ENCODE data around the gene ANKRD44.
"Not testable (repeated sequence)": the region's sequence is repeated elsewhere in the genome, so short reads cannot be mapped to it uniquely, and the experiment has no call there.

ANKRD44 gene

DNA sequence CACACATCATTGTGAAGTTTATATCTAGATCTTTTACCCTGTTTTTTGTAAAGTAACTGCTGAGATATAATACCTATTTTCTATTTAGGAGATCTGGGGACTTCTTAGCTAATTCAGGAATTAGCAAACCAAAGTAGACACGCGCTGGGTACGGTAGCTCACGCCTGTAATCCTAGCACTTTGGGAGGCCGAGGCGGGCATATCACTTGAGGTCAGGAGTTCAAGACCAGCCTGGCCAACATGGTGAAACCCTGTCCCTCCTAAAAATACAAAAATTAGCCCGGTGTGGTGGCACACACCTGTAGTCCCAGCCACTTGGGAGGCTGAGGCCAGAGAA, 23.0 kb downstream of the ANKRD44 start:
- not testable (repeated sequence) for DNase-seq (ENCODE audit: low read depth in 2 of 2)

DNA sequence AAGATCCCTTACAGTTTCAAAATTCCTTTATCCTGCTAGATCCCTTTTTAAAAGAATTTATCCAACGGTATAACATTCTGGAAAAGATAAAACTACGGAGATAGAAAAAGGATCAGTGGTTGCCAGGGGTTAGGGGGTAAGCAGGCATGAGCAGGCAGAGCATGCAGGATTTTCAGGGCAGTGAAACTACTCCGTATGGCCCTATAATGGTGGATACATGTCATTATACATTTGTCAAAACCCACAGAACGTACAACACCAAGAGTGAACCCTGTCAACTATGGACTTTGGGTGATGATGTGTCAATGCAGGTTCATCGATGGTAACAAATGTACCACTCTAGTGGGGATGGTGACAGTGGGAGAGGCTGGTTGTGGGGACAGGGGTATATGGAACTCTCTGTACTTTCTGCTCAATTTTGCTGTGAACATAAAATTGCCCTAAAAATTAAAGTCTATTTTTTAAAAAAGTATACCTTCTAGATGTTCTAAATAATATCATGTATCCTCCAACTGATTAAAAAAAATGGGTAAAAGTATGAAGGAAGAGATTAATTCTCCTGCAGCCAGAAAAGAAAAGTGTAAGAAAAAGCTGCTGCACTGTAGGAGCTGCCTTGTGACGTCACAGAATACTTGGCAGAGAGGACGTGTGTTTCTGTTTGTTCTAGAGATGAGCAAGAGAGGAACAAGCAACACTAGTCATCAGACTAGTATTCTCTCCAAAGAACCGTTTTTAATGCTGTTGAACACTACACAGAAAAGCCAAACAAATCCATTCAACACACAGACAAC, 23.6 kb downstream of the ANKRD44 start:
- no peak for DNase-seq (ENCODE audit: low read depth in 2 of 2)

DNA sequence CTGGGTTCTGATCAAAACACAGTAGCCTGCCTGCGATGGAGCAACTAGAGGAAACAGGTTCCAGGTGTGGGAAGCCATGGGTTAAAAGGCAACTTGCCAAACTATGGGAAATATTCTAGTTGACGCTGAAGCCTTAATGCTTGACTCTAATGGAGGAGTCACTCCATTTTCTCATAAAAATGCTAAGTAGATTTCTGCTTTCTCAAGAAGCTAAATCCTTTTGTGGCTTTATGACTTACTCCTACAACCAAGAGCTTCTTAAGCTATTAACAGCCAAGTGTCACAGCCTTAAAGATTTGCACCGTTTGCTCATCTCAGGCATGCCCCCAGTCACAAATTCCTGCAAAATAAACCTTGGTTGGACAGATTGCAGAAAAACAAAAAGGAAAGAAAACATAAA, 25.2 kb downstream of the ANKRD44 start:
- DNase-seq (ENCODE audit: low read depth in 2 of 2): no peak

DNA sequence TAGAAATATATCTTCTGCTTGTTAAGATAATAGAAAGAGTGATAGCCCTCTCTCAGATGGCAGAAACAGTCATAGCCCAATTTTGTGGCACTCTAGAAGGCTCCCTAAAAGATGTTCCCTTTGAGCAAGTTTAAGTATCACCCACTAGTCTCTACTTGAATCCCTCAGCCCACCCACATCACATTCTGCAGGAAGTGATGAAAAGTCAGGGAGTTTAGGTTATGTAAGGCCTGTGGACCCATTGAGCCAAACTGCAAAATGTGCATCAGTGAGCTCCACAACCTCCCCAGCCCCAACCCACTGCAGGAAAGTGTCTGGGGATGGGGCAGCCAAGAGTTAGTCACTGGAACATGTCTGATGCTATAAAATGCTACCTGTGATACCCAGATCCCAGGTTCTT, 25.6 kb downstream of the ANKRD44 start:
- DNase-seq (ENCODE audit: low read depth in 2 of 2): no peak

DNA sequence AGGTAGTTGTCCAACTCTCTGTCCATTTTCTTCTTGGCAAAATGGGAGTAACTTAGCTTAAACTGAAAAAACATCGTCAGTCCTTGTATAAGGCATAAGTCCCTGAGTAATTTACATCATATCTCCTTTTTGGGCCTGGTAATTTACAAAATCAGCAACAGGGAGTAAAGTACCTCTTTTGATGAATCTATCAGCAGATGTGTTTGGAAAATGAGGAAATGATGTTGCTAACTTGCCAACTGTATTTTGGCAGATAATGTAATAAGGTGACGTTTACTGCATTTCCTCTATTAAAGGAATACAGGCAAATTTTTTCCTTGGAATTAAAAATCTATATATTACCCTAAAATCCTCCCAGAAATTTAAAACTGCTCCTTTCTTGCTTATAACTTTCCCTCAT, 29.2 kb downstream of the ANKRD44 start:
- DNase-seq (ENCODE audit: low read depth in 2 of 2): no peak

DNA sequence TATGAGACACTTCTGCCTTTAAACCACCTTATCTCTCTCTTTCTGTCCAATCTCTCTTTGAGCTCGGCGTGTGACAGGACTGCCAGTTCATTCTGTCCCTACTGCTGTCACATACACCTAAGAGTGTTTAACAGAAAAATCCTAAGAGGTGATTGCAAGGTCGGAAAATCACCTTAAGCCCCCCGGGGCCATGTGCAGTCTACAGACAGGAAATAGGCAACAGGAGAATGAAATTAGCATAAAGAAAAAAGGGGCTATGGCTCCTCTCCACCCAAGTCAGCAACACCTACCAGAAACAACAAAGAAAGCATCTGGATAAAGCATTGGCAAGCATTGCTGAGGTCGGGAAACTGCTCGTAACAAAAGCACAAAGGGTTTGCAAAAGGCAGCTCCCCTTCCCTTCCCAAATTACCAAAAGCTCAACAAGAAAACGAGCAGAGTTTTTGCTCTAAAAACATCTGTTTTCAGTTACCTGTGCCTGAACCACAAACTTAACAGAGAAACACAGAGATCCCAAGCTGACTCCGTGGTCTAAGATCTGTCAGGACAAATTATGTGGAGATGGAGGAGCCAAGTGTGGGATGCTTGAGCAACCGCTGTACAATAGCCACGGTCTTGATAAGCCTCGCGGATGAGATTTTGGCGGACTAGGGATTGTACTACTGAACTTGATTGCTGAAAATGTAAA, 30.4 kb downstream of the ANKRD44 start:
- no peak for DNase-seq (ENCODE audit: low read depth in 2 of 2)

DNA sequence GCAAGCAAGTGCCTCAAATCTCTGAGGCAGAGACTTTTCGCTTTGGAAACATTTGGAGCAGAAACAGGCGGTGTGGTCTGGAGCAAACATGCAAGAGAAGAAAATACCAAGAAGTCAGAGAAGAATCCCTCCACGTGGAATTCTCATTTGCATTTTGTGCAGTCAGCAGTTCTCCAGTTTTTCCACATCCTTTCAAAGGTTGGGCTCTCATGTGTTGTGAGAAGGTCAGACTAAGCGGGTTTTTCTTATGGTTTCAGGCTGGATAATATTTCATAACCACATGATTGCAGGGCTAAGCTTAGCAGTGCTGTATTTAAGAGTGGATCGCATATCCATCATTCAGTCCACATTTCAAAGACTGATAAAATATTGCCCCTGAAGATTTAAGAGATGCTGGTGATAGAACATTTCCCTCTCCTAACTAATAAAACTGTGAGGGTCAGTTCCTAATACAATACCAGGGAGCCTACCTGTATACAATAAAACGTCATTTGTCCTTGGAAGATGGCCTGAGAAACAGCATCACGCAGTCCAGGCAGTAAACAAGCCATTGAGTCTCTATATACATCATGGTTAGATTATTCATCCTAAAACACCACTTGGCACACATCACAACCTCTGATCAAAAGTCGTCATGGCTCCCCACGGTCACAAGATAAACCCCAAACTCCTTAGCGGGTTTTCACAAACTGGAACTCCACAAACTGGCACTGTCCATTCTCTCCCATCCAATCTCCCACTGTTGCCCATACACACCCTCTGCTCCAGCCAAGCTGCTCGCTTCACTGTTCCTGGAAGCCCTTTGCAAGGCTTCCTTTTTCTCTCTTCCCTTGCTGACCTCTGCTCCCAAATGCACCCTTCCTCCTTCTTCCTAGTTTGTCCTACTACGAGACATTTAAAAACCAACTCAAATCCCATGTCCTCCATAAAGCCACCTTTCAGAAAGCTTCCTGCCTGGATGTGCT, 31.5 kb downstream of the ANKRD44 start:
- DNase-seq (ENCODE audit: low read depth in 2 of 2): no peak

DNA sequence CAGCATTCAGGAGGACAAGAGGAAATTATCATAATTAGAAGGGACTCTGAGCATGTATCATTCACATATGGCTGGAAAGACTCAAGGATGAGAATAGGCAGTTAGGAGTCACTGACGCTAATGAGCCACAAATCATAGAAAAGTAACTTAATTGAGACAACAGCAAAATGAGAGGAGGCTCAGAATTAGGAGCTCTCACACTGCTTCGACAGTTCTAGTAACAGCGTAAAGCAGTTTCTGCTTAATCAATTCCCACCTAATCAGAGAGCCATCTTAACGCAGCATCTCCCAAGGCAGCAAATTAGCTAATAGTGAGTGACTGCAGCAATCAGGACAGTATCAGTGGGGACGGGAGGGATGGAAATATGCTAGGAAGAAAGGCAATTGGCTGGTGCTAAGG, 32.8 kb downstream of the ANKRD44 start:
- DNase-seq (ENCODE audit: low read depth in 2 of 2): no peak

DNA sequence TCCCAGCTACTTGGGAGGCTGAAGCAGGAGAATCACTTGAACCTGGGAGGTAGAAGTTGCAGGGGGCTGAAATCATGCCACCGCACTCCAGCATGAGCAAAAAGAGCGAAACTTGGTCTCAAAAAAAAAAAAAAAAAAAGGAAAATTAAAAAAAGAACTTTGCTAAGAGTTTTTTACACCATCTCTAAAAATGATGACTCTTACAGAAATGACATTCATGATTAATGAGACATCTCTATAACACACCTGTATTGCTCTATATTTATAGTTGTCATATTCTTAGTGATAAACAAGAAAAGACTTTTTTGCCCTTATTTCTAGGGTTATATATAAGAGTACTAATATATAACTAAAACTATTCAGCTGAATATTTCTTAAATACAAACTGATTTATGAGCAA, 34.4 kb downstream of the ANKRD44 start:
- DNase-seq (ENCODE audit: low read depth in 2 of 2): no peak

DNA sequence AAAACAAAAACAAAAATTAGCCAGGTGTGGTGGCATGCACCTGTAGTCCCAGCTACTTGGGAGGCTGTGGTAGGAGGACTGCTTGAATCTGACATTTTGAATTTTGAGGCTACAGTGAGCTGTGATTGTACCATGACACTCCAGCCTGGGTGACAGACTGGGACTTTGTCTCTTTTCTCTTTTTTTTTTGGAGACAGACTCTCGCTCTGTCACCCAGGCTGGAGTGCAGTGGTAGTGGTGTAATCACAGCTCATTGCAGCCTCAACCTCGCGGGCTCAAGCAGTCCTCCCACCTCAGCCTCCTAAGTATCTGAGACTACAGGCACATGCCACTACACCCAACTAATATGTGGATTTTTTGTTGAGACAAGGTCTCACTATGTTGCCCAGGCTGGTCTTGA, 35.6 kb downstream of the ANKRD44 start:
- DNase-seq (ENCODE audit: low read depth in 2 of 2): no peak

DNA sequence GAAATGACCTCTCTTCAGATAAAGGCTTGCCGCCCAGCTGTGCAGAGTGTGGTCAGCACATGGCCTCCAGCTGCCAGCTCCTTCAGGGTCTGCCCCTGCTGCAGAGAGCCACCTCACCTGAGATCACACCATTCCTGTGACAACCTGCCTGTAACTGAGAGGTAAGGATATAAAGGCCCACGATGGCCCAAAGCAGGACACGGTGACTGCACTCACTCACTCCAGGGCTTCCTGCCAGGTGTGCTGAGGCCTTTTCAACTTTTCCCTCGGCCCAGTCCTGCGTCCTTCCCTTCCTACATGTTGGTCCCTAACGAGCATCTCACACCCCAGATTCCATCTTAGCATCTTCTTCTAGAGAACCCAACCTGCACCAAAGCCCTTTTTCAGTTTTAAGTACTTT, 36.2 kb downstream of the ANKRD44 start:
- no peak for DNase-seq (ENCODE audit: low read depth in 2 of 2)

DNA sequence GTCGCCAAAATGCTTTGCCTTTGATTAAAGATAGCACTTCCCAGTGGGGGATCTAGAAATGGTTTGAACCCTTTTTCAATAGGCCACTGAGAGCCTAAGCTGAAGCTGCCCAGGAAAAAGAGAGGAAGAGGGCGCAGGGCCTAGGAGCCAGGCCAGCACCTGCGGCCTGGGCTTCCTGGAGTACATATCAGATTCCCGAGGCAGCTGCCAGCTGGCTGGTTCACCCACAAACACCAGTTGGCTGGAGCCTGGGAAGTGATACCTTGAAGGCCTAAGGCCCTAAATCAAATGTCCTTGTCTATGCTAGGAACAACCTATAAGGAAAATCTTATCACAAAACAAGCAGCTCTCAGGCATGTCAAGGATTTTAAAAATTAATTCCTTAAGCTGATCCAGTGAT, 37.1 kb downstream of the ANKRD44 start:
- no peak for DNase-seq (ENCODE audit: low read depth in 2 of 2)

DNA sequence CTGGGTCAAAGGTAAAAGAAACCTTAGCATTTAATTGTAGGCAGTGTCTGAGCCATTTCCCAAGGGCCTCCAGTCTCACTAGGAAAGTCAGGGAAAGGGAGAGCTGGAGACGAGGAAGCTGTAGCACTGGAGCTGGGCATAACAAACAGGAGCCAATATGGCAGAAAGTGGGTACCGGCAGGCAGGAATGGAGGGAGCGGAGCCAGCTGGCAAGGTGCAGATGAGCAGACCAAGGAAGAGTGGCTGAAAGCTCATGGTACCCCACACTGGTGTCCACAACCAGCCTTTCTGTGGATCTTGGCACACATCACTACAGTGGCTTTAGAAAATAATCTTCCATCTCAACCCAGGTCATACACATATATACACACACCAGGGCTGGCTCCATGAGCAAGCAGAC, 40.0 kb downstream of the ANKRD44 start:
- DNase-seq (ENCODE audit: low read depth in 2 of 2): no peak

DNA sequence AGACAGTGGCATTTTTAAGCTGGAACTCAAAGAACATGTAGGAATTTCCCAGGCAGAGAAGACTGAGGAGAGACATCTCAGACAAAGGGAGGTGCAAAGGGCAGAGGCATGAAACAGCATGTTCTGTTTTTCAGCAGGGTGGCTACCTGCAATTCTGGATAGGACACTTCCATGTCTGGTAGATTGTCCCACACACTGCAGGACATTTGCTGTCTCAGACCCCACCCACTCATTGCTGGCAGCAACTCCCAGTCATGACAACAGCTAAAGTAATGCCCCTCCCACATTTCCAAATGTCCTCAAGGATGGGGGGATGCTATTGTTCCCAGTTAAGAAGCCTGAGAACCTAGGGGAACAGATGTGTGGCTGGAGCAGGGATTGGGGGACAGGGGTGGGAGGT, 40.8 kb downstream of the ANKRD44 start:
- DNase-seq (ENCODE audit: low read depth in 2 of 2): no peak

DNA sequence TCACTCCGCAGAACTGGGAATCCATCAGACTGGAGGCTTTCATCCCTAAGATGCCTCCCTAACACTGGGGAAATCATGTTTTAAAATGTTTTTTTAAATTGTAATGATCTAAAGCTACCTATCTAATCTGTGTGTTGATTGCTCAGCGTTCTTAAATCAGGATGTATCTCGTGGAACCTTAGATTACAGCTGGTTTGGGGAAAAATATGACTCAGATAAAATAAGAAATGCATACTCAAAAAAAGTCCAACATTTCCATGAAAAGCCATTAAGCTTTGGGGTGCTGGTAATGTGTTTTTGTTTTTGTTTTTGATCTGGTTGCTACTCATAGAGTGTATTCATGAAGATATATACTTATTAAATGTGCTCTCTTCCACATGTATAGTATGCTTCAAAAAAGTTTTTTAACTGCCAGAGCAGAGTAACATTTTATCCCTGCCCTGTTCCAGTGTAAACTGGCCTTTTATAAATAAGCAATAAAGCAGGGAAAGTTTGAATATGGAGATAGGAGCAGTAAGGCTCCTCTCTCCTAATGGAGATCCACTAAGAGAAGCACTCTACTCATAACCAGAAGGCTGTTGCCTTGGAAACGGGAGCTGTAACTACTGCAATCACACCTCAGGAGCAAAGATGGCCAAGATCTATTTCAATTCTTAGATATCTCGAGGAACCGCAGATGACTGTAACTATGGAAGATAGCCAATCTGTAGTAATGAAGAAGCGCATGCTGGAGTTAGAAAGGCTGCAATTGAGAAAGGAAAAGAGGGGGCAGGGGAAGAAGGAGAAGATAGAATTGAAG, 41.6 kb downstream of the ANKRD44 start:
- no peak for DNase-seq (ENCODE audit: low read depth in 2 of 2)

DNA sequence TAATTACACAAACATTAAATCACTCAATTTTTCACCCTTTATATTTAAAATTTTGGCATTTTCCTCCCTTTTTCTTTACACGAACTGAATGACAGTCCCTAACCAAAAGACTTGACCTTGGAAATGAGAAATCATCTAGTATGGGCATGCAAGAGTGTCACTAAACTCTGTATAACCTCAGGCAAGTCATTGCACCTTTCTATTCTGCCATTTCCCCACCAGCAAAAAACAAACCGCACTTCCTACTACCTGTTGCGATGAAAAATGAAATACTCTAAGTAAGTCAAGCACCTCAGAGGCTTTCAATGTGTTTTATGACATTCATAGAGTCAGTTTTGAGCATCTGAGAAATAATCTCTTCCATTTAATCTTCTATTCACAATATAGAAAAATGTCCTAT, 44.1 kb downstream of the ANKRD44 start:
- no peak for DNase-seq (ENCODE audit: low read depth in 2 of 2)

DNA sequence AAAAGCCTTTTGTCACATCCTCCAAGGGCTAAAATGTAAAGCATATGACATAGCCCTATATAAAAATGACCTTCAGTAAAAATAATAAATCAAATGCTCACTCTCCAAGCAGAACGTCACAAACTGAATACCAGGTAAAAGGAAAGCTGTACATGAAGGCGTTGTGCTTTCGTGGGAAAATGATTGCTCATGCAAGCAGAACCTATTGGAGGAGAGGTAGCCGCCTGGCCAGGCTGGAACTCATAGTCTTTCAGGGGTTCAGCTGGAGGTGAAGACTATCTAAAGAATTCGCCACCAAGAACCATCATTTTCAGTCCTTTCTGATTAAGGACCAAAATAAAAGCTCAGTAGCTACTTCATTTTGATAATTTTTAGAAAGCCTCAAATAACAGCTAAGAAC, 44.7 kb downstream of the ANKRD44 start:
- DNase-seq (ENCODE audit: low read depth in 2 of 2): no peak

DNA sequence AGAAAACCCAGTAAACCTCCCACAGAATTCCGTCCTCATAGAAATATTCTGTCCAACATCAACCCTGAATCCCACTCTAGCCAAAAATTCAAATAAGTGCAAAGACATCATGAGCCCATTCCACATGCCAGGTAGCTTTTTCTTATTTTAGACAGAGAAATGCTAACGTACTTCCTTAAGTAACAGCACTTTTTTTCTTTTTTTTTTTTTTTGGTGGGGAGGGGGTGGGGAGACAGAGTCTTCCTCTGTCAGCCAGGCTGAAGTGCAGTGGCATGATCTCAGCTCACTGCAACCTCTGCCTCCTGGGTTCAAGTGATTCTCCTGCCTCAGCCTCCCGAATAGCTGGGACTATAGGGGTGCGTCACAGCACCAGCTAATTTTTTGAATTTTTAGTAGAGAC, 45.5 kb downstream of the ANKRD44 start:
- no peak for DNase-seq (ENCODE audit: low read depth in 2 of 2)

DNA sequence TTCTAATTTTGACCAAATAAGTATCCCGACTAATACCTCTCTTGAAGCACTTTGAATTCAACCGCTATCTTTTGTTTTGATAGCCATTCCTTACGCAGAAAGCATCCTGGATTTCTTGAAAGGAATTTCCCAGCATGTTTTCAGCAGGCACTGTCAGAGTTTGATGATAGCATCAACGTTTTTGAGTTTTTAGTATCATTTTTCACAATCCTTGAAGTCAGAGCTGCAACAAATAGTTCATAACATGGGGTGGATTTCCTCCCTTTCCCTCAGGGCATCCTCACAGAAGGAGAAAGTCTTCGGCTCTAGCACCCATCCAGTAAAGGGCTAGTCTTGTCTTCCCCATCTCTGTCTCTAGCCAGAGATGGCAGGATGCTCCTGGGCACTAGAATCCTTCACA, 46.2 kb downstream of the ANKRD44 start:
- no peak for DNase-seq (ENCODE audit: low read depth in 2 of 2)

DNA sequence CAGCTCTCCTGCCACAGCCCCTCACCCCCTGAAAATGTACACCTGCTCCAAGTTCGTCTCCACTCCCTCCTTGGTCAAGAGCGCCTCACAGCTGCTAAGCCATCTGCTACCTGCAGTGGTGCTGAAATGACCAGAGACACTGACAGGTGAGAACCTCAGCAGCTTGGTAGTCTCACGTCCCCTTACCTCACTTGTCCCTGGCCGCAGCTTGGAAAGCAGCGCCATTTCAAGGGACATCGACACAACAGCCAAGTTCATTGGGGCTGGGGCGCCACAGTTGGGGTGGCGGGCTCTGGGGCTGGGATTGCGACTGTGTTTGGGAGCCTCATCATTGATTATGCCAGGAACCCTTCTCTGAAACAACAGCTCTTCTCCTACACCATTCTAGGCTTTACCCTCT, 47.5 kb downstream of the ANKRD44 start:
- DNase-seq (ENCODE audit: low read depth in 2 of 2): no peak

DNA sequence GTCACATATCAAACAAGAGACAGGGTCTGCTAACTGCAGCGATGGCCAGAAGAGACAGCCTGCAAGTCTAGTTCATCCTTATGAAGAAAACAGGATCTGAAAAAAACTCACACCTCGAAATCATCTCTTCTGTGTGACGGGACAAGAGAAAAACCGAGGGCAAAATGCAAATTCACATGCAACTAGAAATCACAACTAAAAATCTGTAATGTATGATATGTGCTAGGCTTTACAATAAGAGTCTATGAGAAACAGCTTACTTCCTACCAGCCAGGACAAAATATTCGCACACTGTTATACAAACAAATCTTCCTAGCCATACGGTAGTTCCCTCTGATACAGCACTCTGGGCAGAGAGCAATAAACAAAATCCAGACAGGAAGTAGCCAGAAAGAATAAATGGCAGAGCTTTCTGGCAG, 48.8 kb downstream of the ANKRD44 start:
- no peak for DNase-seq (ENCODE audit: low read depth in 2 of 2)
